ENCODE data around the gene C16orf90.

The C16orf90 gene

GRCh38 chr16:3513892-3514583 is 18.7 kb upstream of the C16orf90 start (continued):
- TF ChIP-seq TSHZ2 (CRISPR knock-in tag; IDR thresholded peaks at IDR 0.05): no peak
- TF ChIP-seq POU6F1 (CRISPR knock-in tag; IDR thresholded peaks at IDR 0.05; ENCODE audit: borderline replicate concordance, low read depth): no peak
- no peak for TF ChIP-seq GLIS3 (CRISPR knock-in tag; IDR thresholded peaks at IDR 0.05)
- no peak for TF ChIP-seq ZNF8 (CRISPR knock-in tag; IDR thresholded peaks at IDR 0.05)
- no peak for TF ChIP-seq ZFP30 (CRISPR knock-in tag; IDR thresholded peaks at IDR 0.05)
- TF ChIP-seq ZFP3 (CRISPR knock-in tag; IDR thresholded peaks at IDR 0.05): no peak
- no peak for TF ChIP-seq ARNTL (CRISPR knock-in tag; IDR thresholded peaks at IDR 0.05; ENCODE audit: borderline replicate concordance, low read depth)
- TF ChIP-seq TOX (CRISPR knock-in tag; IDR thresholded peaks at IDR 0.05; ENCODE audit: borderline replicate concordance): no peak
- no peak for TF ChIP-seq ZC3H10 (CRISPR knock-in tag; IDR thresholded peaks at IDR 0.05)
- no peak for TF ChIP-seq OSR1 (CRISPR knock-in tag; IDR thresholded peaks at IDR 0.05)
- no peak for TF ChIP-seq ISL1 (CRISPR knock-in tag; IDR thresholded peaks at IDR 0.05)

GRCh38 chr16:3511286-3512180 is 16.2 kb upstream of the C16orf90 start:
- TF ChIP-seq ZNF70 (CRISPR knock-in tag; IDR thresholded peaks at IDR 0.05): no peak
- TF ChIP-seq ZNF565 (CRISPR knock-in tag; conservative IDR thresholded peaks at IDR 0.05; ENCODE audit: low read depth): no peak
- TF ChIP-seq SNAI2 (CRISPR knock-in tag; IDR thresholded peaks at IDR 0.05): no peak
- TF ChIP-seq RARB (CRISPR knock-in tag; IDR thresholded peaks at IDR 0.05): no peak
- TF ChIP-seq PATZ1 (CRISPR knock-in tag; IDR thresholded peaks at IDR 0.05; ENCODE audit: borderline replicate concordance): no peak
- no peak for TF ChIP-seq ZFP30 (CRISPR knock-in tag; IDR thresholded peaks at IDR 0.05)
- no peak for TF ChIP-seq CREB5 (CRISPR knock-in tag; IDR thresholded peaks at IDR 0.05; ENCODE audit: low read depth)
- no peak for ATAC-seq

GRCh38 chr16:3510416-3510815 is 15.1 kb upstream of the C16orf90 start:
- TF ChIP-seq ZNF8 (CRISPR knock-in tag; IDR thresholded peaks at IDR 0.05) (no peak), ZNF70 (CRISPR knock-in tag; IDR thresholded peaks at IDR 0.05) (no peak), ARNTL (CRISPR knock-in tag; IDR thresholded peaks at IDR 0.05; ENCODE audit: borderline replicate concordance, low read depth) (no peak), SNAI2 (CRISPR knock-in tag; IDR thresholded peaks at IDR 0.05) (no peak), ZFP3 (CRISPR knock-in tag; IDR thresholded peaks at IDR 0.05) (no peak), TCF4 (CRISPR knock-in tag; IDR thresholded peaks at IDR 0.05; ENCODE audit: borderline replicate concordance) (no peak), PATZ1 (CRISPR knock-in tag; IDR thresholded peaks at IDR 0.05; ENCODE audit: borderline replicate concordance) (no peak), ISL1 (CRISPR knock-in tag; IDR thresholded peaks at IDR 0.05) (no peak), TOX (CRISPR knock-in tag; IDR thresholded peaks at IDR 0.05; ENCODE audit: borderline replicate concordance) (no peak), ZC3H10 (CRISPR knock-in tag; IDR thresholded peaks at IDR 0.05) (no peak), POU6F1 (CRISPR knock-in tag; IDR thresholded peaks at IDR 0.05; ENCODE audit: borderline replicate concordance, low read depth) (no peak), RARB (CRISPR knock-in tag; IDR thresholded peaks at IDR 0.05) (no peak), BACH2 (CRISPR knock-in tag; IDR thresholded peaks at IDR 0.05; ENCODE audit: borderline replicate concordance) (no peak), OSR1 (CRISPR knock-in tag; IDR thresholded peaks at IDR 0.05) (no peak), ZNF565 (CRISPR knock-in tag; conservative IDR thresholded peaks at IDR 0.05; ENCODE audit: low read depth) (no peak)
- no peak for ATAC-seq
